Activated CD4-positive, CD25-positive, alpha-beta regulatory T cell (primary cell): ENCODE results near the gene CD4.

ENCODE experiments used
- DNase-seq, 4 experiments: peaks; one replicate each; lab custom pipeline; 2025; lab: John Stamatoyannopoulos, UW

Gene CD4

GRCh38 chr12:6816598-6816997, 27.3 kb downstream of the CD4 start:
- no peak for DNase-seq

- DNase-seq, result no peak
Observed at GRCh38 chr12:6817098-6817497, 27.8 kb downstream of the CD4 start.

DNA sequence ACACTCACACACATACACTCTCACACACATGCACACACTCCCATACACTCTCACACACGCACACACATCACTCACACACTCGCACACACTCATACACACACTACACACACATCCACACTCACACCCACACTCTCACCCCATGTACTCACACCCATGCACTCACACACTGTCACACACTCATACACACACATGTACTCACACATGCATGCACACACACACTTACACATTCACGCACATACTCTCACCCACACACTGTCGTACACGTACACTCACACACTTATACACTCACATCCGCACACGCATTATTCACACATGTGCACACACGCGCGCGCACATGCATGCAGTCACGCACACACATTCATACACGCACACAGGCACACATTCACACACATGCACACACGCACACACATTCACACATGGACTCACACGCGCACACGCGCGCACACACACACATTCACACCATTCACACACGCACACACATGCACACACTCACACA, 28.4 kb downstream of the CD4 start:
- no peak for DNase-seq

DNA sequence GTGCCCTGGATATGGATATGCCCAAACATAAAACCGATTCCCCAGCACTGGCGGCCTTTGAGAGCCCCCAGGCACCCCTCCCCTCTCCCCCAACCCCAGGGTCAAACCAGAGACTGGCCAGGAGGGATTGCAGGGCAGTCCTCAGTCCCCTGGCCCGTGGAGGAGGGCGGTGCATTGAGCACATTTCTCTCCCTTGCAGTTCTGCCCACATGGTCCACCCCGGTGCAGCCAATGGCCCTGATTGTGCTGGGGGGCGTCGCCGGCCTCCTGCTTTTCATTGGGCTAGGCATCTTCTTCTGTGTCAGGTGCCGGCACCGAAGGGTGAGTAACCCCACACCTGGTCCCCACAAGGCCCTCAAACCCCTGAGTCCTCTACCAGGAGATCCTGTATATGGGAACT, 28.9 kb downstream of the CD4 start:
- no peak for DNase-seq

- DNase-seq, result no peak
Observed at GRCh38 chr12:6818645-6819044, 29.3 kb downstream of the CD4 start.

DNA sequence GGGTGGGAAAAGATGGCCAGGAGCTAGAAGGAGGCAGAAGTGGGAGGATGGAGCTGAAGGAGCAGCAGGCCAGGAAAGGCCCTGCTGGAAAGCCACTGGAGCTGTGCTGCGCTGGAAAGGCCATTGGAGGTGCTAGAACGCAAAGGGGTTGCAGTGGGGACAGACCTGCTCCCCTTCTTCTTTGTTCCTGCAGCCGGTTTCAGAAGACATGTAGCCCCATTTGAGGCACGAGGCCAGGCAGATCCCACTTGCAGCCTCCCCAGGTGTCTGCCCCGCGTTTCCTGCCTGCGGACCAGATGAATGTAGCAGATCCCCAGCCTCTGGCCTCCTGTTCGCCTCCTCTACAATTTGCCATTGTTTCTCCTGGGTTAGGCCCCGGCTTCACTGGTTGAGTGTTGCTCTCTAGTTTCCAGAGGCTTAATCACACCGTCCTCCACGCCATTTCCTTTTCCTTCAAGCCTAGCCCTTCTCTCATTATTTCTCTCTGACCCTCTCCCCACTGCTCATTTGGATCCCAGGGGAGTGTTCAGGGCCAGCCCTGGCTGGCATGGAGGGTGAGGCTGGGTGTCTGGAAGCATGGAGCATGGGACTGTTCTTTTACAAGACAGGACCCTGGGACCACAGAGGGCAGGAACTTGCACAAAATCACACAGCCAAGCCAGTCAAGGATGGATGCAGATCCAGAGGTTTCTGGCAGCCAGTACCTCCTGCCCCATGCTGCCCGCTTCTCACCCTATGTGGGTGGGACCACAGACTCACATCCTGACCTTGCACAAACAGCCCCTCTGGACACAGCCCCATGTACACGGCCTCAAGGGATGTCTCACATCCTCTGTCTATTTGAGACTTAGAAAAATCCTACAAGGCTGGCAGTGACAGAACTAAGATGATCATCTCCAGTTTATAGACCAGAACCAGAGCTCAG, 30.0 kb downstream of the CD4 start:
- DNase-seq, result no peak

DNA sequence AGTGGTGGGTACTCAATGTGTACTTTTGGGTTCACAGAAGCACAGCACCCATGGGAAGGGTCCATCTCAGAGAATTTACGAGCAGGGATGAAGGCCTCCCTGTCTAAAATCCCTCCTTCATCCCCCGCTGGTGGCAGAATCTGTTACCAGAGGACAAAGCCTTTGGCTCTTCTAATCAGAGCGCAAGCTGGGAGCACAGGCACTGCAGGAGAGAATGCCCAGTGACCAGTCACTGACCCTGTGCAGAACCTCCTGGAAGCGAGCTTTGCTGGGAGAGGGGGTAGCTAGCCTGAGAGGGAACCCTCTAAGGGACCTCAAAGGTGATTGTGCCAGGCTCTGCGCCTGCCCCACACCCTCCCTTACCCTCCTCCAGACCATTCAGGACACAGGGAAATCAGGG, 30.8 kb downstream of the CD4 start:
- no peak for DNase-seq

DNA sequence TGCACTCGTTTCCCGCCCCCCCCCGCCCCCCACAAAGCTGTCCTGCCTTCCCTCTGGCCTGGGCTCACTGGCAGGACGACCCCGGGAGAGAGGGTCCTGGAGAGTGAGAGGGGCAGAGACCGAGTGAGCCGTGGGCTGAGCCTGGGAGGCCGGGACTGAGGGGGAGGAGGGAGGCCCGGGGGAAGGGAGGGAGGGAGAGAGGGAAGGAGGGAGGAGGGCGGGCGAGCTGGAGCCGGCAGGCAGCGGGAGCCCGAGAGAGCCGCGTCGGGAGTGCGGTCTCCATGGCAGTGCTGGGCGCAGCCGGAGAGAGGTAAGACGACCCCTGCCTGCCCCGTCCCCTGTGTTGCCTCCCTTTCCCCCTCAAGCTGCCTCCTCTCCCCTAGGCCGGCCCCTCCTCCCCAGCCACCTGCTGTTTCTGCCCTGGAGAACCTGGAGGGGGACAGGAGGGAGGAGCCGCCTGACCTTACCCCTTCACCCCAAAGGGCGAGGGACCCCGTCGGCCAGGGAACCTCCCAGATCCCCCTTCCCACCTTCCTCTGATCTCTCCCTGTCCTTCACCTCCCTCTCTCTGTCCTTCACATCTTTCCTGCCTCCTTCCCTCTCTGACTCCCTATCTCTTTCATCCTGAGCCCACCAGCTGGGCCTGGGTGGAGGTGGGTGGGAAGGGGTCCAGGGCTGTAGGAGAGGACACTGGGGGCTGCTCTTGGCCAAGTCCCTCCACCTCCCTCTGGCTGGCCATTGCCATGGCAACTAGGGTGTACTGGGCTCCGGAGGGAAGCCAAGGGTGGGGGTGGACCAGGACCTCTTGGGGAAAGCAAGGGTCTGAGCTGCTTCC, 32.5 kb downstream of the CD4 start, which contains the start of gene GPR162:
Gene GPR162 (plus strand): TSS at position 231 of the 835 bp plus-strand sequence. CDS start 2,078 bp downstream, outside the sequence.
- no peak for DNase-seq

GRCh38 chr12:6822426-6823135, 33.3 kb downstream of the CD4 start:
- no peak for DNase-seq

- DNase-seq, result no peak
Observed at GRCh38 chr12:6823182-6824084, 34.1 kb downstream of the CD4 start.

DNA sequence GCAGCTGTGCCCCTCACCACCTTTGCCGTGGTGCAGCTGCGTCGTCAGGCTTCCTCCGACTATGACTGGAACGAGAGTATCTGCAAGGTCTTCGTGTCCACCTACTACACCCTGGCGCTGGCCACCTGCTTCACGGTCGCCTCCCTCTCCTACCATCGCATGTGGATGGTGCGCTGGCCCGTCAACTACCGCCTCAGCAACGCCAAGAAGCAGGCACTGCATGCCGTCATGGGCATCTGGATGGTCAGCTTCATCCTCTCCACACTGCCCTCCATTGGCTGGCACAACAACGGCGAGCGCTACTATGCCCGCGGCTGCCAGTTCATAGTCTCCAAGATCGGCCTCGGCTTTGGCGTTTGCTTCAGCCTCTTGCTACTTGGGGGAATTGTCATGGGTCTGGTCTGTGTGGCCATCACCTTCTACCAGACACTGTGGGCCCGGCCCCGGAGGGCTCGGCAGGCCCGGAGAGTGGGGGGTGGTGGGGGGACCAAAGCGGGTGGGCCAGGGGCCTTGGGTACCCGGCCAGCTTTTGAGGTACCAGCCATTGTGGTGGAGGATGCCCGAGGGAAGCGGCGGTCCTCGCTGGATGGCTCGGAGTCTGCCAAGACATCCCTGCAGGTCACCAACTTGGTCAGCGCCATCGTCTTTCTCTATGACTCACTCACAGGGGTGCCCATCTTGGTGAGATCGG, 34.9 kb downstream of the CD4 start:
- no peak for DNase-seq

DNA sequence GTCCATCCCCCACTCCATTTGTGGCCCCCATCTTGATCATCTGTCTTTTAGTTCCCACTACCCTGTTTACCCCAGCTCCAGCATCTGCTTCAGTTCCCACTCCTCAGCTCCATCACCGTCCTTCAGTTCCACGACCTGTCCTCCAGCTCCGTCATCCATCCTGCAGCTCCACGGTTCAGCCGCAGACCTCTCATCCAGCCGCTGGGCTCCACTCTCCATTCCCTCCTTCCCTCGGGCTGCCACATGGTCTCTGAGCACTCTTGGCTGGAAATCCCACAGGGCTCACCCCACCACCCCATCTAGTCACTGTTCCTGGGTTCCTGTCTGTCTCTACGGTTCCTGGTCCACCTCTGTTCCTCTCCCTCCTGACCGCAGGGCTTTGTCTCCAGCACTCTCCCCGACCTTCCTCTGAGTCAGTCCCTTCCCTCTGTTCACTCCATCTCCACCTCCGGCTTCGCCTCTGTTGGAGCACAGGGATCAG, 35.6 kb downstream of the CD4 start:
- DNase-seq, result no peak

GRCh38 chr12:6825398-6826124, 36.2 kb downstream of the CD4 start:
- peak; percentile 50 to 75 (median 62) for DNase-seq

DNA sequence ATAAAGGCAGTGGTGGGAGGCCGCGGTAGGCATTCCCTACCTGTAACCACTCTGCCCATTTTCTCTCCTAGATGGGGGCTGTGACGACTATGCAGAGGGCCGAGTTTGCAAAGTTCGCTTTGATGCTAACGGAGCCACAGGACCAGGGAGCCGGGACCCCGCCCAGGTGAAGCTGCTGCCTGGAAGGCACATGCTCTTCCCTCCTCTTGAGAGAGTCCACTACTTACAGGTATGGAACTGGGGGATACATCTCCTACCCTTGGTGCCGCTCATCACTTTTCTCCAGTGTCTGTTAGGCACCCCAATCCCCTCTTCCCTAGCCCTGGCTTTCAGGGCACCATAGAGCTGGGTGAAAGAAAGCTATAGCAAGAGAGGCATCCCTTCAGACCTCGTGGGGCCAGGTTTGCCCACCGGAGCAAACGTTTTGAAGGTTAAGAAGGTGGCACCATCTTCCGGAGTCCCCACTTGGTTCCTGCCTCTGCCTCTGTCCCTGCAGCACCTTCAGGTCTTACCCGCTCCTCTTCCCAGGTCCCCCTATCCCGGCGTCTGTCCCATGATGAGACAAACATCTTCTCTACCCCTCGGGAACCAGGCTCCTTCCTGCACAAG, 36.9 kb downstream of the CD4 start:
- no peak for DNase-seq

- DNase-seq, result no peak
Observed at GRCh38 chr12:6826734-6827436, 37.6 kb downstream of the CD4 start.

- peak in 1 of 4 experiments; percentile 21 for DNase-seq
Observed at GRCh38 chr12:6827437-6827911, 38.1 kb downstream of the CD4 start.

DNA sequence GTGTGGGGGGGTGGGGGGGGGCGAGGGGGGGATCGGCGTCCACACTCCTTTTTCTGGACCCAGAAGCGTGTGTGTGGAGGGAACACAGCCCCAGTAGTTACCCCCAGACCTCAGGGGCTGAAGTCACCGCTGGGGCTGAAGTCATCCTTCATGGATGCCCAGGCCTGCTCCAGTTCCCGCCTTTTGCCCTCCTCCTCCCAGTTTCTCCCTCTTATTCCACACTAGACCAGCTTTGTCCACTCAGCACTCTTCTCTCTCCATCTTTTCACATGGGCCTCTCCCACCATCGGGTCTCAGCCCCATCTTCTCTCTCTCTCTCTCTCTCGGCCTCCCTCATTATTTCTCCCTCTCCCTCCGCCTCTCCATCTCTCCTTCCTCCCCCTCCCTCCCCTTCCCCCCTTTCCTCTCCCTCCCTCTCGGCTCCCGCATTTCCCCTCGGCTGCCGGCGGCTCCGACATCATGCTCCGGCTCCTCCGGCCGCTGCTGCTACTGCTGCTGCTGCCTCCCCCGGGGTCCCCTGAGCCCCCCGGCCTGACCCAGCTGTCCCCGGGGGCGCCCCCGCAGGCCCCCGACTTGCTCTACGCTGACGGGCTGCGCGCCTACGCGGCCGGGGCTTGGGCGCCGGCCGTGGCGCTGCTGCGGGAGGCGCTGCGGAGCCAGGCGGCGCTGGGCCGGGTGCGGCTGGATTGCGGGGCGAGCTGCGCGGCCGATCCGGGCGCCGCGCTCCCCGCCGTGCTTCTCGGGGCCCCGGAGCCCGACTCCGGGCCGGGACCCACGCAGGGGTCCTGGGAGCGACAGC, 38.9 kb downstream of the CD4 start, which contains the start of gene P3H3:
Gene P3H3 (plus strand): TSS at position 426 of the 799 bp plus-strand sequence. CDS start 34 bp downstream, at position 460.
- DNase-seq, result no peak
